22Rv1 (cell line): ENCODE measurements around the gene TMIGD1.

Experiments used
- H3K27ac ChIP-seq: fragments of 450-650 bp; 2 replicates; pipeline ENCODE4 v1.5.1; 2017
- ZFX ChIP-seq: fragments of 450-650 bp; IDR thresholded peaks from 2 replicates; pipeline ENCODE4 v1.6.1; 2017; ENCODE audit warnings: antibody characterized with exemption, borderline replicate concordance
- TF ChIP-seq, protein P1 (sequence below): fragments of 450-650 bp; IDR thresholded peaks from 2 replicates; pipeline ENCODE4 v1.5.1; 2017; ENCODE audit warnings: mild to moderate bottlenecking

TMIGD1 gene, protein sequence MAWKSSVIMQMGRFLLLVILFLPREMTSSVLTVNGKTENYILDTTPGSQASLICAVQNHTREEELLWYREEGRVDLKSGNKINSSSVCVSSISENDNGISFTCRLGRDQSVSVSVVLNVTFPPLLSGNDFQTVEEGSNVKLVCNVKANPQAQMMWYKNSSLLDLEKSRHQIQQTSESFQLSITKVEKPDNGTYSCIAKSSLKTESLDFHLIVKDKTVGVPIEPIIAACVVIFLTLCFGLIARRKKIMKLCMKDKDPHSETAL

DNA sequence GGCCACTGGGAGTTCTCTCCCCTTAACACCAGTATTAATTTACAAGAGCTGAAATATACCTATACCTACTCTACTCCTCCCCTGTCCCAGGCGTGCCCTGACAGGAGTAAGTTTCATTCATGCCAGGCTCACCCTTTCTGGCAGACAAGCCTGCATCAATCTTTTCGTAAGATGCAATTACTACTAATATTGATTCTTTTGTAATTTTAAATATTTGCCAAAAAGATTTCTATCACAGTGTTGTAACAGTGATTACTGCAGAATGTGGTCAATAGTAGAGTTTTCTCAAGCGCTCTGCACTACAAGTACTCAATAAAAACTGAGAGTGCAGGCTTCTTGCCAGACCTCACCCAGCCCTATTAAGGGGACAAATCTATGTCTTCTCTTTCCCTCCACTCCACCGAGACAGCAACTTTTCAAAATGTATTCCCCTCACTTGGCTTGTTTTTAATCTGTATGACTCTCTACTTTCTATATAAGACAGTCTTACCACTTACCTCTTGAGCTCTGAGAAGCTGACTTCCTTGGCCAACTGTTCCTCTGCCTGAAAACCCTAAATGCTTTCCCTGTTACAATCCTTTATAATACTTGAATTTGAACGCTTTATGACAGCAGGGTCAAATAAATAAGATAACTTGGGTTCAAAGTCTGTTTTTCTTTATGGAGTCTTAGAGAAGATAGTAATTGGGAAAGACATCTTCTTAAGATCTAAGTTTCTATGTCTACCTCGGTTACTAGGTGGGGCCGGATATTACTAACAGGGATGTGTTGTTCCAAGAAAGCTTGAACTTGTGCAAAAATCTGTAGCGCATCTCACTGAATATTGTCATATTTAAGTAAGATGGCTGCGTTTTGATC is at the start of gene TMIGD1:
TSS of gene TMIGD1 (minus strand) at position 555 of the 858 bp plus-strand sequence. CDS start 1,924 bp downstream, outside the sequence.
- TF ChIP-seq, protein P1, sequence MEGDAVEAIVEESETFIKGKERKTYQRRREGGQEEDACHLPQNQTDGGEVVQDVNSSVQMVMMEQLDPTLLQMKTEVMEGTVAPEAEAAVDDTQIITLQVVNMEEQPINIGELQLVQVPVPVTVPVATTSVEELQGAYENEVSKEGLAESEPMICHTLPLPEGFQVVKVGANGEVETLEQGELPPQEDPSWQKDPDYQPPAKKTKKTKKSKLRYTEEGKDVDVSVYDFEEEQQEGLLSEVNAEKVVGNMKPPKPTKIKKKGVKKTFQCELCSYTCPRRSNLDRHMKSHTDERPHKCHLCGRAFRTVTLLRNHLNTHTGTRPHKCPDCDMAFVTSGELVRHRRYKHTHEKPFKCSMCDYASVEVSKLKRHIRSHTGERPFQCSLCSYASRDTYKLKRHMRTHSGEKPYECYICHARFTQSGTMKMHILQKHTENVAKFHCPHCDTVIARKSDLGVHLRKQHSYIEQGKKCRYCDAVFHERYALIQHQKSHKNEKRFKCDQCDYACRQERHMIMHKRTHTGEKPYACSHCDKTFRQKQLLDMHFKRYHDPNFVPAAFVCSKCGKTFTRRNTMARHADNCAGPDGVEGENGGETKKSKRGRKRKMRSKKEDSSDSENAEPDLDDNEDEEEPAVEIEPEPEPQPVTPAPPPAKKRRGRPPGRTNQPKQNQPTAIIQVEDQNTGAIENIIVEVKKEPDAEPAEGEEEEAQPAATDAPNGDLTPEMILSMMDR: no peak
- no peak for TF ChIP-seq ZFX
- no peak within 1 kb of the TSS for H3K27ac ChIP-seq

DNA sequence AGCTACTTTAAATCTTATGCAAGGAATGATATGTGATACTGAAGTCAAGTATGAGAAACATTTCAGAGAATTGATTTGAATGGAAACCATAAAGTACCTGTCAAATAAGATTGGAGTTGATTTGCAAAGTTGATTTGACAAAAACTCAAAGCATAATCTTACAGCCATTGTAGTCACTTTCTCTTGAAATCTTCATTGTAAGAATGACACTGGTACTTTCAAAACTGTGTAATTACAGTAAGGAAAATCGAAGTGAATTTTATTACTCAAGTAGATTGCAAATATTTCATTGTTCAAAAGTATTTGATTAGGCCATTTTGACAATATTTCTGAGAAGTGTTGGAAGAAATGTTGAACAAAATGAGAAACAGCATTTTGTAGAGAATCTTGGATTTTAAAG is 48.5 kb upstream of the TMIGD1 start:
- no peak for TF ChIP-seq ZFX
- TF ChIP-seq, protein P1: no peak
- no peak overlapping the region for H3K27ac ChIP-seq

DNA sequence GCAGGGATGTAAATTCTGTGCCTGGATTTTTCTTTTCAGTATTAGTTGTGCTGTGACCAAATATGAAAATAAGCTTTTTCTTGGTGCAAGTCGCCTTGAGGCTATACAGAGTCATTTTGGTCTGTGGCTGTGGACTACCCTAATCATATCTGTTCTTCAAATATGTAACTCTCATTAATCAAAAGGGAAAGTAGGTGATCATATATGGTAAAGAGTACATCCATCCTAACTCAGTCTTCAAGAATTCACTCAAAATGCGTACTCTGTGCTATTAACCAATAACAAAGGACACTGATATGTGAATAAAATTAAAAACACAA is 47.4 kb upstream of the TMIGD1 start:
- no peak overlapping the region for H3K27ac ChIP-seq
- no peak for TF ChIP-seq ZFX
- TF ChIP-seq, protein P1: no peak

DNA sequence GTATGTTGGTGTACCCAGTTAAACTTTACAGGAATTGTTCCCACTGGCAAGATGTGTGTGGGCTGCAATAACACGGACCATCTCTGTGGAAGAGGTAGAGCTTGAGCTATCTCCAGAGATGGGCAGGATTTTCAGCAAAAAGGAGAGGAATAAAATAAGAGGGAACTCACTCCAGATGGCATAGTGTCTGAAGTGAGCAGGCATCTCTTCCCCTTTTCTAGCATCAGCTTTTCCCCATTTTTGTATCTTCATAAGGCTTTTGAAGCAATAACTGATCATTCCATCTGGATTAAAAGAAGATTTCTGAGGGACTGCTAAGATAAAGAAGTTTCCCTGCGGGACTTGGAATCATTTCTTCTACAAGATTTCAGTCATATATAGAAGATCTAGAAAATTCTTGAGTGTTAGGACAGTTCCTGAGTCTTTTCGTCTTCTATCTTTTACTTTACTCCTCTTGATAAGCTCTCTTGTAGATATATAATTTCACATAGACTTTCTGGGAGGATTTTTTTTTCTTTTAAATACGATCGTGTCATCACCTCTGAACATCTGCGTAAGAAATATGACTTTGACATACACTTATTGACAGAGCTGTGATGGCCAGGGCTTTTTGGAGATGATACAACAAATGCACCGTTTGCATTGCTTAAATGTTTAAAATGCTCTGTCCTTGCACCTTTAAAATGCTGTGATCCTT is 46.9 kb upstream of the TMIGD1 start:
- TF ChIP-seq, protein P1: no peak
- TF ChIP-seq ZFX: no peak
- H3K27ac ChIP-seq: no peak overlapping the region

DNA sequence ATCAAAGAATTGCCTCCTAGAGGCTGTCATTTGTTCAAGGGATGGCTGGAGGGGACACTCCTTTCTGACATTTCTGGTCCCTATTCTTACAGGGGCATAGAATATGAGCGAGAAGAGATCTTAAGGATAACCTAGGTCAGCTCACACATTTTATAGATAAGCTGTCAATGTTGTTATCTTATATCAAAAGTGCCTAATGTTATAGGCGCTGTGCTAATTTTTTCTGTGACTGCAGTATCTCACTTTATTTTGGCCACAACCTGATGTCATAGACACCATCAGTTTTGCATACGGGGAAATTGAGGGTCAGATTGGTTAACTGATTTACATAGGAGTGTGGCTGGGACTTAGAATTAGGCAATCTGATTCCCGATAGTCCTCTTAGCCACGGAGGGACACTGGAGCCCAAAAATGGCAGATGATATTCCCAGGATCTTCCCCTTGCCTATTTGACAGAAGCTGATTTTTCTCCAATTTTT is 46.1 kb upstream of the TMIGD1 start:
- no peak overlapping the region for H3K27ac ChIP-seq

DNA sequence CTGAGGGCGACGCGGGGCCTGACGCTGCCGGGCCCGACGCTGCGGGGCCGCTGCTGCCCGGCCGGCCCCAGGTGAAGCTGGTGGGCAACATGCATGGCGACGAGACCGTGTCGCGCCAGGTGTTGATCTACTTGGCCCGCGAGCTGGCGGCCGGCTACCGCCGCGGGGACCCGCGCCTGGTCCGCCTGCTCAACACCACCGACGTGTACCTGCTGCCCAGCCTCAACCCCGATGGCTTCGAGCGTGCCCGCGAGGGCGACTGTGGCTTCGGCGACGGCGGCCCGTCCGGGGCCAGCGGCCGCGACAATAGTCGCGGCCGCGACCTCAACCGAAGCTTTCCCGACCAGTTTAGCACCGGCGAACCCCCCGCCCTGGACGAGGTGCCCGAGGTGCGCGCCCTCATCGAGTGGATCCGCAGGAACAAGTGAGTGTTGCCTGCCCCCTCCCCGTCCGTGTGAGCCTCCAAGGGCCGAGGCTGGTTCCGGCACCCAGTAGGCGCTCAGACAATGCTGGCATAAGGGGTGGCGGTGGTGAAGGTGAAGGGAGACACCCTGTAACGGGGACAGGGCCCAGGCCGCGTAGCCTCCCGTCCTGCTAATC is 45.5 kb upstream of the TMIGD1 start:
- no peak for TF ChIP-seq ZFX
- TF ChIP-seq, protein P1: no peak
- peak overlapping the region; percentile 85 for H3K27ac ChIP-seq

More for the DNA sequence above, 46.1 kb upstream of the TMIGD1 start:
- TF ChIP-seq, protein P1: no peak
- no peak for TF ChIP-seq ZFX
